Osteoblast (primary cell): Measurements from ENCODE around the gene DPP4. TPM values are rescaled to one million over a fixed set of nuclear protein-coding genes. Genes with fewer than 3 reads are reported as not detected.

Source experiments
- DNase-seq: peaks from one replicate; pipeline ENCODE4 v3.0.0; 2011; ENCODE audit warnings: low spot score, mixed read lengths; ENCODE audit not compliant: insufficient read length; ENCODE audit errors: missing footprints
- H2AFZ ChIP-seq: 2 replicates; pipeline ENCODE4 v1.6.0; 2011; ENCODE audit warnings: mild to moderate bottlenecking, low read length
- H3K27ac ChIP-seq: 2 replicates; pipeline ENCODE4 v1.5.1; 2011; ENCODE audit warnings: mild to moderate bottlenecking, low read depth, low read length, moderate library complexity
- H3K27me3 ChIP-seq: 2 replicates; pipeline ENCODE4 v1.6.0; 2012; ENCODE audit warnings: mild to moderate bottlenecking, control low read depth, inconsistent platforms, low read length, moderate library complexity; ENCODE audit not compliant: insufficient read depth
- H3K36me3 ChIP-seq: 2 replicates; pipeline ENCODE4 v1.5.1; 2011; ENCODE audit warnings: mild to moderate bottlenecking, low read length, control low read depth, moderate library complexity; ENCODE audit not compliant: insufficient read depth
- H3K4me1 ChIP-seq: 2 replicates; pipeline ENCODE4 v1.5.1; 2011; ENCODE audit warnings: mild to moderate bottlenecking, low read length, control low read depth, moderate library complexity; ENCODE audit not compliant: insufficient read depth
- H3K4me2 ChIP-seq: 2 replicates; pipeline ENCODE4 v1.6.0; 2011; ENCODE audit warnings: mild to moderate bottlenecking, low read length; ENCODE audit not compliant: insufficient read depth
- H3K4me3 ChIP-seq: fragments of 200-600 bp; sonication (generic); 3 replicates; pipeline ENCODE4 v1.5.1; 2012; ENCODE audit warnings: mild to moderate bottlenecking, low read length, inconsistent platforms; ENCODE audit not compliant: insufficient read depth
- H3K79me2 ChIP-seq: 2 replicates; pipeline ENCODE4 v1.6.0; 2012; ENCODE audit warnings: mild to moderate bottlenecking, low read length, control low read depth, inconsistent platforms; ENCODE audit not compliant: insufficient read depth
- H3K9me3 ChIP-seq: 2 replicates; pipeline ENCODE4 v1.5.1; 2011; ENCODE audit warnings: low read depth, low read length, control low read depth
- H4K20me1 ChIP-seq: 2 replicates; pipeline ENCODE4 v1.6.0; 2012; ENCODE audit warnings: mild to moderate bottlenecking, low read length, control low read depth; ENCODE audit not compliant: insufficient read depth
- total RNA-seq: library from RNA; depleted of rRNA; stranded (reverse); fragments of >200 nt; gene quantifications from 2 replicates; pipeline ENCODE4 v1.2.3, GENCODE V29; 2012
- TF ChIP-seq, protein P1 (sequence below): IDR thresholded peaks from 2 replicates; pipeline ENCODE4 v1.5.1; 2011; ENCODE audit warnings: mild to moderate bottlenecking, low read depth, low read length, moderate library complexity; ENCODE audit errors: extremely low read depth

The DPP4 gene
- total RNA-seq, 1 donor: 192 TPM

DNA sequence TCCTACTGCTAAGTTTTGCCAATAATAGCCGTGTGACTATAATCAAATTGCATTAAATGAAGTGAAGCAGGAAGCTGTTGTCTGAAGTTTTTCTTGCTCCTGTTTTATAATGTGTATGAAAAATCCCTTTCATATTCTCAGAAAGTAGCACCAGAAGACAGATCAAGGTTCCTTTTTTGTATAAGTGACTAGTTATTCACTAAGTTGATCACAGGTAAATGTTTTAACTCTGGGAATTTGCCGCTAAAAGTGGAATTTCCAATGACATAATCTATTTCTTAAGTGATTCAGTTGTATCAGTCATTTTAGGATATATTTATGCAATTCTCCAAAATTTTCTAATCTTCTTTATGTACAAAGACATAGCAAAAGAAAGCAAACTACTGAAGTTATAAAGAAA lies 99.6 kb downstream of the DPP4 start:
- no peaks in the 10 kb centered on the region for H3K9me3 ChIP-seq
- TF ChIP-seq, protein P1, sequence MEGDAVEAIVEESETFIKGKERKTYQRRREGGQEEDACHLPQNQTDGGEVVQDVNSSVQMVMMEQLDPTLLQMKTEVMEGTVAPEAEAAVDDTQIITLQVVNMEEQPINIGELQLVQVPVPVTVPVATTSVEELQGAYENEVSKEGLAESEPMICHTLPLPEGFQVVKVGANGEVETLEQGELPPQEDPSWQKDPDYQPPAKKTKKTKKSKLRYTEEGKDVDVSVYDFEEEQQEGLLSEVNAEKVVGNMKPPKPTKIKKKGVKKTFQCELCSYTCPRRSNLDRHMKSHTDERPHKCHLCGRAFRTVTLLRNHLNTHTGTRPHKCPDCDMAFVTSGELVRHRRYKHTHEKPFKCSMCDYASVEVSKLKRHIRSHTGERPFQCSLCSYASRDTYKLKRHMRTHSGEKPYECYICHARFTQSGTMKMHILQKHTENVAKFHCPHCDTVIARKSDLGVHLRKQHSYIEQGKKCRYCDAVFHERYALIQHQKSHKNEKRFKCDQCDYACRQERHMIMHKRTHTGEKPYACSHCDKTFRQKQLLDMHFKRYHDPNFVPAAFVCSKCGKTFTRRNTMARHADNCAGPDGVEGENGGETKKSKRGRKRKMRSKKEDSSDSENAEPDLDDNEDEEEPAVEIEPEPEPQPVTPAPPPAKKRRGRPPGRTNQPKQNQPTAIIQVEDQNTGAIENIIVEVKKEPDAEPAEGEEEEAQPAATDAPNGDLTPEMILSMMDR: no peak
- peaks cover 5% of the 10 kb centered on the region for H3K4me1 ChIP-seq
- H4K20me1 ChIP-seq: no peaks in the 10 kb centered on the region
- no peak overlapping the region for H2AFZ ChIP-seq
- H3K36me3 ChIP-seq: no peaks in the 10 kb centered on the region
- no peak overlapping the region for H3K4me3 ChIP-seq
- peaks cover 2% of the 10 kb centered on the region for H3K27me3 ChIP-seq
- H3K79me2 ChIP-seq: no peaks in the 10 kb centered on the region
- H3K27ac ChIP-seq: no peak overlapping the region
- DNase-seq: no peak
- no peak overlapping the region for H3K4me2 ChIP-seq

DNA sequence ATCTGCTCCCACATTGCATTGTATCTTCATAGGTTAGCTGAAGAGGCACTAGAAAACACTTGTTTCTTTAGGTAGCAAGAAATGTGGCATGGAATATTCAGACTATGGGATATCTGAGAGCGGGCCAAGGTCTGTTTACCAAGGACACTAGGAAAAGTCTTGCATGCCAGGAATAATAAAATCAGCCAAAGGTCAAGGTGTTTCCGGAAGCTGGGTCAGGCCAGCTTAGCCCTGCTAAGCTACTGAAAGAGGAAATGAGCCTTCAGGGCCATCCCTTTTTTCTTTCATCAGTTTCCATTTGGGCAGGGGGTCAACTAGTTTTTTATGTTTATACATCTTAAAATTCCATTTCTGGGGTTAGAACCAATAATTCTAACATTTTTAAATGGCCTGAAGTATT lies 101.1 kb downstream of the DPP4 start:
- H3K4me3 ChIP-seq: no peak overlapping the region
- peaks cover 5% of the 10 kb centered on the region for H3K4me1 ChIP-seq
- no peak overlapping the region for H3K4me2 ChIP-seq
- no peaks in the 10 kb centered on the region for H3K9me3 ChIP-seq
- H3K36me3 ChIP-seq: no peaks in the 10 kb centered on the region
- H3K27me3 ChIP-seq: peaks cover 2% of the 10 kb centered on the region
- no peaks in the 10 kb centered on the region for H4K20me1 ChIP-seq
- no peaks in the 10 kb centered on the region for H3K79me2 ChIP-seq
- H3K27ac ChIP-seq: no peak overlapping the region
- no peak for DNase-seq
- TF ChIP-seq, protein P1: no peak
- H2AFZ ChIP-seq: no peak overlapping the region

DNA sequence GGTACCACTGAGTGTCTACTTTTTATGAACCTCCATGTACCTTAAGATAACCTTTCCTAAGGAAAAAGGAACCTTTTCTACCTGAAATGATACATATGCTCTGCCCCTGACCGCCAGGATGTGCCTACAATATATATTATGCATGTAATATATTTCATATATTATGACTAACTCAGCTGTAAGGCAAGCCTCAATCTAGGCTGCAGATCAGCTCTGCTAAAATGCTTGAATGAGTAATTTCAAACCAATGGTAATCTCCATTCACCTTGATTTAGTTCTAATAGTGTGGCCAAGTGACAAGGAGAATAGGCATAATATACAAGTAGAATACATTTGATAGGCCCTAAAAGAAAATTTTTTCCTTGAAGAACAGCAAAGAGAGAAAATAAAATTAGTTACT lies 101.8 kb downstream of the DPP4 start:
- H3K9me3 ChIP-seq: no peaks in the 10 kb centered on the region
- no peak overlapping the region for H2AFZ ChIP-seq

DNA sequence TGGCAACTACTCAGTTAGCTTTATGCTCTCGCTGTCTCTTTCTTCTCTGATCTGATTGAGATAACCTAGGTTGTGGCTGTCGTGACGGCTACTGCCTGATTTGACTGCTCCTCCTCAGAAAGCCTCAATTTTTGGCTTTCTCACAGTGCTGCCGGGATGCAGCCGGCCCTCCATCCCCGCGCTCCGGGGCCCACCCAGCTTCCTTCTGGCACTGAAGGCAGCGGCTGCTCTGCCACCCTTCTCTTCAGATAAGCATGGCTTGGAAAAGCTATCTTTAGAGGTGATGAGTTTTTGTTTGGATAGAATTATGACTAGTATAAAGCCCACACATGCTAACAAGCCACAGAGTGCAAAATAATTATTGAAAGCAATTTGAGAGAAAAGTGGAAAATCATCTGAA lies 102.5 kb downstream of the DPP4 start:
- no peaks in the 10 kb centered on the region for H3K79me2 ChIP-seq
- H3K4me1 ChIP-seq: peaks cover 9% of the 10 kb centered on the region
- TF ChIP-seq, protein P1: no peak
- H3K4me2 ChIP-seq: no peak overlapping the region
- no peaks in the 10 kb centered on the region for H3K36me3 ChIP-seq
- H3K27ac ChIP-seq: no peak overlapping the region
- no peaks in the 10 kb centered on the region for H3K9me3 ChIP-seq
- no peak for DNase-seq
- H3K27me3 ChIP-seq: peaks cover 2% of the 10 kb centered on the region
- H4K20me1 ChIP-seq: no peaks in the 10 kb centered on the region
- no peak overlapping the region for H2AFZ ChIP-seq
- H3K4me3 ChIP-seq: no peak overlapping the region

More for the DNA sequence above, 101.8 kb downstream of the DPP4 start:
- H3K79me2 ChIP-seq: no peaks in the 10 kb centered on the region
- no peak overlapping the region for H3K4me2 ChIP-seq
- peaks cover 5% of the 10 kb centered on the region for H3K4me1 ChIP-seq
- H3K27ac ChIP-seq: no peak overlapping the region
- H4K20me1 ChIP-seq: no peaks in the 10 kb centered on the region
- H3K36me3 ChIP-seq: no peaks in the 10 kb centered on the region
- peaks cover 2% of the 10 kb centered on the region for H3K27me3 ChIP-seq
- DNase-seq: no peak
- TF ChIP-seq, protein P1: no peak
- no peak overlapping the region for H3K4me3 ChIP-seq
